Measurements from ENCODE around the gene FICD. TPM values are rescaled to one million over a fixed set of nuclear protein-coding genes. Genes with fewer than 3 reads are reported as not detected.

FICD gene
- total RNA-seq, 1 donor from 2014 or later: 3.6 TPM

DNA sequence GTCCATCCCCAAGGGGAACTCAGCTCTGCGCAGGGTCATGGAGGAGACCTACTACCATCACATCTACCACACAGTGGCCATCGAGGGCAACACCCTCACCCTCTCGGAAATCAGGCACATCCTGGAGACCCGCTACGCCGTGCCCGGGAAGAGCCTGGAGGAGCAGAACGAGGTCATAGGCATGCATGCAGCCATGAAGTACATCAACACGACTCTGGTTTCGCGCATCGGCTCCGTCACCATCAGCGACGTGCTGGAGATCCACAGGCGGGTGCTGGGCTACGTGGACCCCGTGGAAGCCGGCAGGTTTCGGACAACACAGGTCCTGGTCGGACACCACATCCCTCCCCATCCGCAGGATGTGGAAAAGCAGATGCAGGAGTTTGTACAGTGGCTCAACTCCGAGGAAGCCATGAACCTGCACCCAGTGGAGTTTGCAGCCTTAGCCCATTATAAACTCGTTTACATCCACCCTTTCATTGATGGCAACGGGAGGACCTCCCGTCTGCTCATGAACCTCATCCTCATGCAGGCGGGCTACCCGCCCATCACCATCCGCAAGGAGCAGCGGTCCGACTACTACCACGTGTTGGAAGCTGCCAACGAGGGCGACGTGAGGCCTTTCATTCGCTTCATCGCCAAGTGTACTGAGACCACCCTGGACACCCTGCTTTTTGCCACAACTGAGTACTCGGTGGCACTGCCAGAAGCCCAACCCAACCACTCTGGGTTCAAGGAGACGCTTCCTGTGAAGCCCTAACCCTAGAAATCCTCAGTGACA, 3.8 kb downstream of the FICD start:
- H3K27me3 Mint-ChIP-seq: no peaks in the 10 kb centered on the region
- TF ChIP-seq, protein P1, sequence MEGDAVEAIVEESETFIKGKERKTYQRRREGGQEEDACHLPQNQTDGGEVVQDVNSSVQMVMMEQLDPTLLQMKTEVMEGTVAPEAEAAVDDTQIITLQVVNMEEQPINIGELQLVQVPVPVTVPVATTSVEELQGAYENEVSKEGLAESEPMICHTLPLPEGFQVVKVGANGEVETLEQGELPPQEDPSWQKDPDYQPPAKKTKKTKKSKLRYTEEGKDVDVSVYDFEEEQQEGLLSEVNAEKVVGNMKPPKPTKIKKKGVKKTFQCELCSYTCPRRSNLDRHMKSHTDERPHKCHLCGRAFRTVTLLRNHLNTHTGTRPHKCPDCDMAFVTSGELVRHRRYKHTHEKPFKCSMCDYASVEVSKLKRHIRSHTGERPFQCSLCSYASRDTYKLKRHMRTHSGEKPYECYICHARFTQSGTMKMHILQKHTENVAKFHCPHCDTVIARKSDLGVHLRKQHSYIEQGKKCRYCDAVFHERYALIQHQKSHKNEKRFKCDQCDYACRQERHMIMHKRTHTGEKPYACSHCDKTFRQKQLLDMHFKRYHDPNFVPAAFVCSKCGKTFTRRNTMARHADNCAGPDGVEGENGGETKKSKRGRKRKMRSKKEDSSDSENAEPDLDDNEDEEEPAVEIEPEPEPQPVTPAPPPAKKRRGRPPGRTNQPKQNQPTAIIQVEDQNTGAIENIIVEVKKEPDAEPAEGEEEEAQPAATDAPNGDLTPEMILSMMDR (IDR thresholded peaks at IDR 0.05; ENCODE audit: unreplicated experiment): no peak
- H3K4me3 Mint-ChIP-seq (ENCODE audit: low read depth): no peak overlapping the region
- peaks cover 4% of the 10 kb centered on the region for H3K4me1 Mint-ChIP-seq (ENCODE audit: low read depth)
- H3K36me3 Mint-ChIP-seq (ENCODE audit: insufficient read depth): peaks cover 18% of the 10 kb centered on the region
- H3K9me3 Mint-ChIP-seq (ENCODE audit: low read depth): no peaks in the 10 kb centered on the region
- no peak for DNase-seq (ENCODE audit: low spot score, unreplicated experiment)
- no peak overlapping the region for H3K27ac Mint-ChIP-seq

DNA sequence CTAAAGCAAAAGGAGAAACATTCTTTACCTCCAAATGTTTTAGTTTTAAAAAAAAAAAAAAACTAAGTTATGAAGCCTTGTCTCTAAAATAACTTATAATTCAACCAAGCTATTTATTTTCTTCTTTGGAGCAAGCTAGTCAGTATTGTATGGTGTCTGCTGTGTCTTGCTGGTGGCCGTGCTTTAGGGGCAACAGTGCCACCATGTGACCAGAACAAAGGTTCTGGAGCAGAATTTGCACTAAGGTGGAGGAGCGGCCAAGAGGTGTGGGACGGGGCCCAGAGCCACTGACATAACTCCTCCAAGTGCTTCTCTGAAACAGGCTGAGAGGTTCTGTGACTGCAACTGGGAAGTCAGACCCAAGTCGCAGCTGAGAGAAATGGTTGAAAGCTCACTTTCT, 4.5 kb downstream of the FICD start:
- Mint-ChIP-seq H3K4me3 (ENCODE audit: low read depth) (no peak overlapping the region), H3K27ac (no peak overlapping the region)
- no peak for DNase-seq (ENCODE audit: low spot score, unreplicated experiment)

DNA sequence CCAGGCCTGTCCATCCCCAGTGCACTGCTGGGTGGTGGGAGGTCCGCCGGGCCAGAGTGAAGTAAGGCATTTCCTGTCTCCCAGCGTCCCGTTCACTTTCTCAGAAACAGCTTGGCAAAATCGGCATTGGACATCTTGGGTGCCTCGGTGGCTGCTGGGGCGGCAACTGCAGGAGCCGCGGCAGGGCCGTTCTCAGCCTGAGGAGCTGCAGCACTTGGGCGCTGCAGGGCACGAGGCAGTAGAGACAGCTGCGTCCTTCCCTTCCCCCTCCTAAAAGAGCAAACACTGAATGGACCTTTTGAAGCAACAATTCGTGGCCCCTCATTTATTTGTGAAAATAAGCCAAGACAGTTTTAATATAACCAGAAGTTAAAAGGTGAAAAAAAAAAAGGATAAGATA, 8.3 kb downstream of the FICD start:
- Mint-ChIP-seq H3K27ac (no peak overlapping the region), H3K4me3 (ENCODE audit: low read depth) (no peak overlapping the region), H3K36me3 (ENCODE audit: insufficient read depth) (peaks cover 25% of the 10 kb centered on the region), H3K9me3 (ENCODE audit: low read depth) (no peaks in the 10 kb centered on the region), H3K4me1 (ENCODE audit: low read depth) (no peaks in the 10 kb centered on the region), H3K27me3 (no peaks in the 10 kb centered on the region)
- TF ChIP-seq, protein P1 (IDR thresholded peaks at IDR 0.05; ENCODE audit: unreplicated experiment): no peak
- DNase-seq (ENCODE audit: low spot score, unreplicated experiment): no peak

More for the DNA sequence above, 4.5 kb downstream of the FICD start:
- TF ChIP-seq, protein P1 (IDR thresholded peaks at IDR 0.05; ENCODE audit: unreplicated experiment): peak; percentile 17
- Mint-ChIP-seq H3K4me1 (ENCODE audit: low read depth) (peaks cover 4% of the 10 kb centered on the region), H3K9me3 (ENCODE audit: low read depth) (no peaks in the 10 kb centered on the region), H3K27me3 (no peaks in the 10 kb centered on the region), H3K36me3 (ENCODE audit: insufficient read depth) (peaks cover 18% of the 10 kb centered on the region)

DNA sequence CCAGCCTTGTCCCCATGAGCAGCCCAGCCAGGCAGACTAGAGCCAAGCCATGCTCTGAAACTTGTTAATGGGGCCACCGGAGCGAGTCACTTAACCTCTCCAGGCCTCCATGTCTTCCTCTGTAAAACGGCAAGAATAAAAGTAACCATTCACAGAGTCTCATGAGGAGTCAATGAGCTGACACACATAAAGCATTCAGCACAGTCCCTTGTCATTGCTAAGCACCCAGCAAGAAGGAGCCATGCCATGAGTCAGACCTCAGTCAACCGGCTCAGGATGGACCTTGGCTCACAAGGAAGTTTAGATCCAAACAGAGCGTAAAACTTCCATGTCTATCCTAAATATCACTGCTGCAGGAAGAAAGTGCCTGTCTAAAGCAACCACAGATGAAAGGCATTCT, 10.6 kb downstream of the FICD start:
- no peaks in the 10 kb centered on the region for H3K9me3 Mint-ChIP-seq (ENCODE audit: low read depth)
- H3K27ac Mint-ChIP-seq: no peak overlapping the region
- DNase-seq (ENCODE audit: low spot score, unreplicated experiment): no peak
- TF ChIP-seq, protein P1 (IDR thresholded peaks at IDR 0.05; ENCODE audit: unreplicated experiment): no peak
- H3K4me3 Mint-ChIP-seq (ENCODE audit: low read depth): no peak overlapping the region
- H3K27me3 Mint-ChIP-seq: no peaks in the 10 kb centered on the region
- peaks cover 29% of the 10 kb centered on the region for H3K36me3 Mint-ChIP-seq (ENCODE audit: insufficient read depth)
- no peaks in the 10 kb centered on the region for H3K4me1 Mint-ChIP-seq (ENCODE audit: low read depth)

DNA sequence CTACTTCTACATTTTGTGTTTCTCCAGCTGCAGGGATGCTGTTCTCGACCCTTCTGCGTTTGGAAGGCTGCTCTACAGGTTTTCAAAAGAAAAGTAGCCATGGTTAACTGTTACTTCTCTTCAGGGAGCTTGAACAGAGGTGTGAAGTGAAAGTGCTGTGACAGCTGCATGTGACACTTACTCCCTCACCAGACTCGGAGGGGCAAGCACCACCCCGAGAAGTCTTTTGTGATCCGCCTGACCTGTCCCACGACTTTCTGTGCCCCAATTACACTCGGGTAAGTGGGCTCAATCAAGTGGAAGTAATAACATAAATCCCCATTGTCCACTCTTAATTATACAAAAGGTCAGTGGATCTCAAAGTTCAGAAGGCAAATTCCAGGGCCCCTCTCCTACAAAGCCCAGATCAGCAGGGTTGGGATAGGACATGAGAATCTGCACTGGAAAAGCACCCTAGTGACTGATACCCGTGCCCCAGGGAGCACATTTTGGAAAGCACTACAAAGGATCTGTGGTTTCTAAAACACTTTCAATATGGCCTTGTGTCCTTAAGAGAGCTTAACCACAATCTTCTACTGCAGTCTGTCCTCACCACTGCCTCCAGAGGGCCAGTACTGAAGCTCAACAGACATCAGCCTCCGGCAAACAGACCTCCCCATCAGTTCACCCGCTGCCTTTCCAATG, 11.5 kb downstream of the FICD start:
- DNase-seq (ENCODE audit: low spot score, unreplicated experiment): no peak
- H3K9me3 Mint-ChIP-seq (ENCODE audit: low read depth): no peaks in the 10 kb centered on the region
- no peaks in the 10 kb centered on the region for H3K27me3 Mint-ChIP-seq
- peaks cover 30% of the 10 kb centered on the region for H3K36me3 Mint-ChIP-seq (ENCODE audit: insufficient read depth)
- no peaks in the 10 kb centered on the region for H3K4me1 Mint-ChIP-seq (ENCODE audit: low read depth)
- H3K27ac Mint-ChIP-seq: no peak overlapping the region
- no peak overlapping the region for H3K4me3 Mint-ChIP-seq (ENCODE audit: low read depth)
- TF ChIP-seq, protein P1 (IDR thresholded peaks at IDR 0.05; ENCODE audit: unreplicated experiment): no peak

All from progenitor cell of endocrine pancreas (in vitro differentiated cells).